T-cell (primary cell): ENCODE results near the gene TTYH2. TPM values are rescaled to one million over a fixed set of nuclear protein-coding genes. Genes with fewer than 3 reads are reported as not detected.

Source experiments
- ATAC-seq, 4 experiments: fragments of 200-7000 bp in 3 of 4; fragments of 150-1000 bp in 1 of 4; cut with Tn5 transposase; replicated peaks in 1 of 4; 1 replicate in 3 of 4; 2 replicates in 1 of 4; pipeline ENCODE4 v1.10.0; 2021; ENCODE audit warnings: moderate library complexity in 3 of 4, mild to moderate bottlenecking in 2 of 4, moderate number of reproducible peaks in 1 of 4
- CTCF ChIA-PET, 2 donors: fragments of 300-600 bp; sonication (Branson Sonifier 250); formaldehyde crosslinking; loops; one replicate each; lab custom pipeline; 2022; ENCODE audit warnings: antibody characterized with exemption in 2 of 2; lab: Charles Lee
- POLR2A ChIA-PET, 2 donors: fragments of 300-600 bp; sonication (Branson Sonifier 250); formaldehyde crosslinking; loops; one replicate each; lab custom pipeline; 2022; ENCODE audit warnings: antibody characterized with exemption in 2 of 2; lab: Charles Lee
- DNase-seq, 35 experiments: peaks; one replicate each; pipeline versions ENCODE4 v3.0.0 to v3.0.0-alpha.2; 2013 to 2023
- H3K27ac ChIP-seq: one replicate; pipeline ENCODE4 v1.5.1; 2013; ENCODE audit warnings: low read length
- H3K27me3 ChIP-seq, 2 experiments: replicated peaks in 1 of 2; 1 replicate in 1 of 2; 2 replicates in 1 of 2; pipeline versions ENCODE4 v1.6.1 to v1.7.0; 2013; ENCODE audit warnings: low read length in 1 of 2, mixed read lengths in 1 of 2; ENCODE audit not compliant: control insufficient read depth in 2 of 2, insufficient read depth in 2 of 2; ENCODE audit errors: extremely low read depth in 1 of 2
- H3K36me3 ChIP-seq, 2 donors: 1 replicate in 1 of 2; 2 replicates in 1 of 2; pipeline versions ENCODE4 v1.6.1 to v1.7.0; 2013; ENCODE audit warnings: low read length in 1 of 2; ENCODE audit not compliant: control insufficient read depth in 2 of 2, insufficient read depth in 1 of 2; ENCODE audit errors: extremely low read depth in 1 of 2
- H3K4me1 ChIP-seq, 2 experiments: 1 replicate in 1 of 2; 2 replicates in 1 of 2; pipeline versions ENCODE4 v1.6.1 to v1.7.0; 2013; ENCODE audit warnings: low read length in 2 of 2, mixed read lengths in 1 of 2; ENCODE audit not compliant: insufficient read depth in 2 of 2, control insufficient read depth in 1 of 2; ENCODE audit errors: extremely low read depth in 1 of 2
- H3K4me3 ChIP-seq, 2 donors: 1 replicate in 1 of 2; 2 replicates in 1 of 2; pipeline versions ENCODE4 v1.5.1 to v1.7.0; 2013; ENCODE audit warnings: mild to moderate bottlenecking in 2 of 2, low read length in 1 of 2, moderate library complexity in 1 of 2; ENCODE audit not compliant: control insufficient read depth in 1 of 2; ENCODE audit errors: extremely low read depth in 1 of 2
- H3K9me3 ChIP-seq: 2 replicates; pipeline ENCODE4 v1.7.0; 2013
- H3K27ac Mint-ChIP-seq, 2 donors: one replicate each; pipeline ENCODE4 v1.8.0; 2020 to 2021; ENCODE audit warnings: mild to moderate bottlenecking in 2 of 2, mixed read lengths in 2 of 2
- H3K27me3 Mint-ChIP-seq, 2 donors: one replicate each; pipeline ENCODE4 v1.8.0; 2021 to 2022; ENCODE audit warnings: mixed read lengths in 2 of 2
- H3K36me3 Mint-ChIP-seq: one replicate; pipeline ENCODE4 v1.8.0; 2021; ENCODE audit warnings: mixed read lengths
- H3K4me1 Mint-ChIP-seq, 3 donors: one replicate each; pipeline ENCODE4 v1.8.0; 2020 to 2022; ENCODE audit warnings: mixed read lengths in 3 of 3, mild to moderate bottlenecking in 1 of 3
- H3K4me3 Mint-ChIP-seq, 3 donors: one replicate each; pipeline ENCODE4 v1.8.0; 2020 to 2022; ENCODE audit warnings: mild to moderate bottlenecking in 3 of 3, mixed read lengths in 3 of 3, moderate library complexity in 3 of 3
- H3K9me3 Mint-ChIP-seq, 3 donors: one replicate each; pipeline ENCODE4 v1.8.0; 2020 to 2022; ENCODE audit warnings: mixed read lengths in 3 of 3
- WGBS: methylation state at CpG from one replicate; pipeline ENCODE4 v1.1.5; 2013; ENCODE audit warnings: missing lambda C conversion rate; ENCODE audit not compliant: insufficient coverage; 5-methylcytosine and 5-hydroxymethylcytosine counted together
- total RNA-seq, 35 experiments: library from RNA in 6 of 35; stranded (reverse) in 6 of 35; fragments of 120-200 nt in 1 of 35; gene quantifications; one replicate each; pipeline versions ENCODE4 v1.2.1 to v1.2.4 and lab custom pipeline; 2013 to 2026

Gene TTYH2
- total RNA-seq, 5 donors from 2014 or later (not counting 1 experiment from before 2014, with no cell fraction given): 10.0 to 21.7 (median 16.0) TPM

- Histone ChIP-seq H3K36me3 (no peaks in the 10 kb centered on the region), H3K4me1 (peaks cover 2 to 21% of the 10 kb centered on the region in 2 experiments), H3K9me3 (no peaks in the 10 kb centered on the region), H3K27me3 (no peaks in the 10 kb centered on the region), H3K27ac (no peak overlapping the region), H3K4me3 (no peak overlapping the region)
- Mint-ChIP-seq H3K4me1 (peaks cover 16 to 34% (median 25%) of the 10 kb centered on the region in 3 donors), H3K36me3 (no peaks in the 10 kb centered on the region), H3K9me3 (no peaks in the 10 kb centered on the region), H3K4me3 (no peak overlapping the region), H3K27ac (peak overlapping the region; percentile 84 to 86), H3K27me3 (no peaks in the 10 kb centered on the region)
- CTCF ChIA-PET: no interaction called here
- 78% methylated on average over 4 of the region's 5 CpGs for WGBS
- DNase-seq (no peak), ATAC-seq (peak in 2 of 4 experiments; percentile 27 to 40)
- POLR2A ChIA-PET: no interaction called here
Measured at GRCh38 chr17:74288785-74289184, 75.4 kb downstream of the TTYH2 start.

GRCh38 chr17:74289688-74290087, 76.3 kb downstream of the TTYH2 start:
- CTCF ChIA-PET: no interaction called here
- Histone ChIP-seq H3K36me3 (no peaks in the 10 kb centered on the region), H3K4me3 (no peak overlapping the region), H3K9me3 (no peaks in the 10 kb centered on the region), H3K27me3 (peaks cover 0 to 3% of the 10 kb centered on the region in 2 experiments), H3K27ac (no peak overlapping the region), H3K4me1 (peaks cover 2 to 13% of the 10 kb centered on the region in 2 experiments)
- 66% methylated on average over 4 of the region's 11 CpGs for WGBS
- DNase-seq (no peak), ATAC-seq (no peak)
- POLR2A ChIA-PET: no interaction called here
- Mint-ChIP-seq H3K4me3 (no peak overlapping the region), H3K27me3 (no peaks in the 10 kb centered on the region), H3K27ac (peak overlapping the region; percentile 52 to 64), H3K36me3 (no peaks in the 10 kb centered on the region), H3K9me3 (no peaks in the 10 kb centered on the region), H3K4me1 (peaks cover 11 to 27% (median 16%) of the 10 kb centered on the region in 3 donors)

DNA sequence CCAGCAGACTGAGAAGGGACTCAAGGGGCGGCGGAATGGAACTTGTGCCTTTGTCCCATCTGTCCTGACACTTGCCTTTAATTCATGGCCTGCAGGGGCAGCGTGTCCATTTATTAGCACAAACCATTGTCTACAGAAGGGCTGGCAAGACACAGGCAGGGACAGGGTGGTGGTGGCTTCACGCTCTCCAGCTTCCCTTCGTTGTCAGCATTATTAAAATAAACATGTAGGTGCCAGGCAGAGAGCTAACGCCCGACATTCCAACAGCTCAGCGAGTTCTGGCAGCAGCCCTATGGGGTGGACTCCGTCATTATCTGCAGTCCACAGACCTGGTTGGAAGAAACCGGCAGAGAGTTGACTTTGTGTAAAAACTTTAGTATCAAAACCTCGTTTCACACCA, 77.0 kb downstream of the TTYH2 start:
- no peaks in the 10 kb centered on the region for H3K36me3 Mint-ChIP-seq
- CTCF ChIA-PET: no interaction called here
- Histone ChIP-seq H3K4me1 (peaks cover 0 to 6% of the 10 kb centered on the region in 2 experiments), H3K27me3 (peaks cover 0 to 3% of the 10 kb centered on the region in 2 experiments), H3K27ac (no peak overlapping the region), H3K4me3 (no peak overlapping the region), H3K9me3 (no peaks in the 10 kb centered on the region), H3K36me3 (no peaks in the 10 kb centered on the region)
- DNase-seq (no peak), ATAC-seq (no peak)
- POLR2A ChIA-PET: no interaction called here
- 88% methylated on average over 8 of the region's 11 CpGs for WGBS
- no peaks in the 10 kb centered on the region for H3K9me3 Mint-ChIP-seq
- H3K4me1 Mint-ChIP-seq: peaks cover 5 to 20% (median 9%) of the 10 kb centered on the region in 3 donors
- H3K27ac Mint-ChIP-seq: peak overlapping the region in 1 of 2 donors; percentile 36
- no peaks in the 10 kb centered on the region for H3K27me3 Mint-ChIP-seq
- no peak overlapping the region for H3K4me3 Mint-ChIP-seq

GRCh38 chr17:74292495-74292894, 79.1 kb downstream of the TTYH2 start:
- DNase-seq (no peak), ATAC-seq (no peak)
- Mint-ChIP-seq H3K27ac (no peak overlapping the region), H3K36me3 (no peaks in the 10 kb centered on the region), H3K9me3 (no peaks in the 10 kb centered on the region), H3K4me1 (peaks cover 0 to 22% (median 14%) of the 10 kb centered on the region in 3 donors), H3K27me3 (no peaks in the 10 kb centered on the region), H3K4me3 (no peak overlapping the region)
- ChIA-PET POLR2A (interaction anchor here in 1 of 2 donors (0.7 kb wide), 1 partner anchor 85 kb away, joined by 4 read pairs; no protein-coding TSS in a partner anchor), CTCF (no interaction called here)
- H3K27ac ChIP-seq: no peak overlapping the region
- H3K36me3 ChIP-seq: no peaks in the 10 kb centered on the region
- peaks cover 0 to 12% of the 10 kb centered on the region in 2 experiments for H3K4me1 ChIP-seq
- peaks cover 0 to 3% of the 10 kb centered on the region in 2 experiments for H3K27me3 ChIP-seq
- no peak overlapping the region for H3K4me3 ChIP-seq
- WGBS: 98% methylated on average over 7 of the region's 10 CpGs
- H3K9me3 ChIP-seq: no peaks in the 10 kb centered on the region

DNA sequence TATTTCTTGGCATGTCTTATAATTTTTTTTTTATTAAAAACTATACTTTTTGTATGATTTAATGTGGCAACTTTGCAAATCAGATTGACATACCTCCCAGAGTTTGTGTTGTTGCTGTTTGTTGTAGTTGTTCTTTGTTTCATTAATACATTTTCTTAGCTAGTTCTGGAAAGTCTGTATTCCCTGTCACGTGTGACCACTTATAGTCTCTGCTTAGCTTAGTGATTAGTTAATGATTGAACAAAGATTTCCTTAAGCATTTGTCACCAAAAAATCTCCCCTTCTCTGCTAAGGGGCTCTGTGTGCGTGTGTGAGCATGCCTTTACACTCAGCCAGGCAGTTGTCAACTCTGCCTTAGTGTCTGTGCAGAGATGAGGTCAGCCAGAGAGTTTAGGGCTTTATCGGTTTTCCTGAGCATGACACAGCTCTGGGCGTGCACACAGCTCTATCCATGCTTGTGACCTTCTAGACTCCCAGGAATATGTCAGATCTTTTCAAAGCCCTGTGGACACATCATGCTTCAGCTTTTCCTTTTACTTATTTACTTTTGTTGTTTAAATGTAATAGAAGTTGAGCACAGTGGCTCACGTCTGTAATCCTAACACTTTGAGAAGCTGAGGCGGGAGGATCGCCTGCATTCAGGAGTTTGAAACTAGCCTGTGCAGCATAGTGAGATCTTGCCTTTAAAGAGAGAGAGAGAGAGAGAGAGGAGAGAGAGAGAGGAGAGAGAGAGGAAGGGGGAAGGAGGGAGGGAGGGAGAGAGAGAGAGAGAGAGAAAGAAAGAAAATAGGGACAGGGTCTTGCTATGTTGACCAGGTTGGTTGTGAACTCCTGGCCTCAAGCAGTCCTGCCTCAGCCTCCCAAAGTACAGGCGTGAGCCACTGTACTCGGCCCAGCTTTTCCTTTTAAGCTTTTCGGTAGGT, 82.5 kb downstream of the TTYH2 start:
- H3K9me3 Mint-ChIP-seq: no peaks in the 10 kb centered on the region

GRCh38 chr17:74296548-74296936, 83.2 kb downstream of the TTYH2 start:
- Mint-ChIP-seq H3K27ac (peak overlapping the region in 1 of 2 donors; percentile 39), H3K9me3 (no peaks in the 10 kb centered on the region), H3K4me3 (no peak overlapping the region), H3K27me3 (peaks cover 2 to 4% of the 10 kb centered on the region in 2 donors), H3K4me1 (peaks cover 7 to 24% (median 16%) of the 10 kb centered on the region in 3 donors), H3K36me3 (no peaks in the 10 kb centered on the region)
- ChIA-PET POLR2A (no interaction called here), CTCF (interaction anchor here (0.6 to 1.0 kb wide), 3 partner anchors 12 to 990 kb away, joined by 3 to 6 read pairs (median 4); no protein-coding TSS in a partner anchor)
- H3K4me1 ChIP-seq: peaks cover 0 to 15% of the 10 kb centered on the region in 2 experiments
- 25% methylated on average over 4 of the region's 5 CpGs for WGBS
- H3K27me3 ChIP-seq: peaks cover 0 to 8% of the 10 kb centered on the region in 2 experiments
- ATAC-seq (peak; percentile 43 to 71 (median 54)), DNase-seq (peak in 14 of 35 experiments; percentile 7 to 60 (median 23))
- H3K36me3 ChIP-seq: no peaks in the 10 kb centered on the region
- no peak overlapping the region for H3K4me3 ChIP-seq
- no peaks in the 10 kb centered on the region for H3K9me3 ChIP-seq
- no peak overlapping the region for H3K27ac ChIP-seq

More for the DNA sequence above, 82.5 kb downstream of the TTYH2 start:
- H3K27me3 Mint-ChIP-seq: peaks cover 2 to 4% of the 10 kb centered on the region in 2 donors
- ATAC-seq (no peak), DNase-seq (no peak)
- no peak overlapping the region for H3K27ac ChIP-seq
- ChIA-PET POLR2A (interaction anchor here in 1 of 2 donors (0.6 kb wide), 1 partner anchor 15 kb away, joined by 6 read pairs; no protein-coding TSS in a partner anchor), CTCF (interaction anchor here in 1 of 2 donors (0.6 to 1.0 kb wide), 4 partner anchors 9 to 84 kb away, joined by 3 to 8 read pairs (median 3); no protein-coding TSS in a partner anchor)
- H3K4me1 ChIP-seq: peaks cover 0 to 9% of the 10 kb centered on the region in 2 experiments
- peaks cover under 1 to 18% (median 11%) of the 10 kb centered on the region in 3 donors for H3K4me1 Mint-ChIP-seq
- peak overlapping the region; percentile 6 to 33 for H3K27ac Mint-ChIP-seq
- 78% methylated on average over 6 of the region's 10 CpGs for WGBS
- no peak overlapping the region for H3K4me3 ChIP-seq
- no peaks in the 10 kb centered on the region for H3K36me3 Mint-ChIP-seq
- H3K36me3 ChIP-seq: no peaks in the 10 kb centered on the region
- H3K27me3 ChIP-seq: peaks cover 0 to 6% of the 10 kb centered on the region in 2 experiments
- H3K9me3 ChIP-seq: no peaks in the 10 kb centered on the region
- no peak overlapping the region for H3K4me3 Mint-ChIP-seq
